WERI-Rb-1 (cell line): Measurements from ENCODE around the gene PRKCH.

Experiments used
- DNase-seq: peaks from one replicate; pipeline ENCODE4 v3.0.0-alpha.2; 2020
- H3K27ac ChIP-seq: fragments of 250-450 bp; sonication (Bioruptor Pico); 2 replicates; pipeline ENCODE4 v1.5.1; 2020; ENCODE audit warnings: mild to moderate bottlenecking, moderate library complexity
- H3K27me3 ChIP-seq: fragments of 250-450 bp; sonication (Bioruptor Pico); 2 replicates; pipeline ENCODE4 v1.5.1; 2021; ENCODE audit warnings: mild to moderate bottlenecking, low read depth, moderate library complexity; ENCODE audit not compliant: insufficient read depth, severe bottlenecking
- H3K36me3 ChIP-seq: fragments of 250-450 bp; sonication (Bioruptor Pico); 2 replicates; pipeline ENCODE4 v1.5.1; 2020; ENCODE audit warnings: mild to moderate bottlenecking, moderate library complexity
- H3K4me3 ChIP-seq: 2 replicates; pipeline ENCODE4 v1.5.1; 2011; ENCODE audit warnings: low read depth, mild to moderate bottlenecking, control low read depth, low read length
- H3K9me3 ChIP-seq: fragments of 250-450 bp; sonication (Bioruptor Pico); 2 replicates; pipeline ENCODE4 v1.5.1; 2021; ENCODE audit warnings: mild to moderate bottlenecking, moderate library complexity; ENCODE audit not compliant: severe bottlenecking
- TF ChIP-seq, protein P1 (sequence below): IDR thresholded peaks from 2 replicates; pipeline ENCODE4 v1.5.1; 2011; ENCODE audit warnings: low read depth, mild to moderate bottlenecking, control low read depth, inconsistent platforms, low read length

The PRKCH gene

GRCh38 chr14:61557854-61558253, 236.5 kb downstream of the PRKCH start:
- Histone ChIP-seq H3K27ac (no peak overlapping the region), H3K27me3 (no peaks in the 10 kb centered on the region), H3K36me3 (no peaks in the 10 kb centered on the region), H3K9me3 (no peaks in the 10 kb centered on the region), H3K4me3 (no peak overlapping the region)
- TF ChIP-seq, protein P1, sequence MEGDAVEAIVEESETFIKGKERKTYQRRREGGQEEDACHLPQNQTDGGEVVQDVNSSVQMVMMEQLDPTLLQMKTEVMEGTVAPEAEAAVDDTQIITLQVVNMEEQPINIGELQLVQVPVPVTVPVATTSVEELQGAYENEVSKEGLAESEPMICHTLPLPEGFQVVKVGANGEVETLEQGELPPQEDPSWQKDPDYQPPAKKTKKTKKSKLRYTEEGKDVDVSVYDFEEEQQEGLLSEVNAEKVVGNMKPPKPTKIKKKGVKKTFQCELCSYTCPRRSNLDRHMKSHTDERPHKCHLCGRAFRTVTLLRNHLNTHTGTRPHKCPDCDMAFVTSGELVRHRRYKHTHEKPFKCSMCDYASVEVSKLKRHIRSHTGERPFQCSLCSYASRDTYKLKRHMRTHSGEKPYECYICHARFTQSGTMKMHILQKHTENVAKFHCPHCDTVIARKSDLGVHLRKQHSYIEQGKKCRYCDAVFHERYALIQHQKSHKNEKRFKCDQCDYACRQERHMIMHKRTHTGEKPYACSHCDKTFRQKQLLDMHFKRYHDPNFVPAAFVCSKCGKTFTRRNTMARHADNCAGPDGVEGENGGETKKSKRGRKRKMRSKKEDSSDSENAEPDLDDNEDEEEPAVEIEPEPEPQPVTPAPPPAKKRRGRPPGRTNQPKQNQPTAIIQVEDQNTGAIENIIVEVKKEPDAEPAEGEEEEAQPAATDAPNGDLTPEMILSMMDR: no peak
- DNase-seq: no peak

DNA sequence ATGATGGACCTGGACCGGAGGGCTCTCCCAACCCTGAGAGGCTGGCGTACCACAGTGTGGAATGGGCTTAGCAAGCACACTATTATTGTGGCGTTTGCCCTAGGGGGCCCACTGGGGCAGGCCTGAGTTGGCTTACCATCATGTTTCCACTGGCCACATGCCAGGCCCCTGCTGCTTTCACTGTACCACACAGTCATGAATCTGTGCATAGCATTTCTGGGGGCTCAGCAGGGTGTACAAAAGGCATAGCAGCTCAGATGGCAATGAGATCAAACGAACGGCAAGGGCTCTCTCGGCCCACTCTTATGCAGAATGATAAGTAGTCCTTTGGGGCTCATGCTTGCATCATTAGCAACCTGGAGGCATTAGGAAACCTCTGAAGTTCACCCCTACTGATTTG, 236.9 kb downstream of the PRKCH start:
- Histone ChIP-seq H3K9me3 (no peaks in the 10 kb centered on the region), H3K36me3 (no peaks in the 10 kb centered on the region), H3K4me3 (no peak overlapping the region), H3K27ac (no peak overlapping the region), H3K27me3 (no peaks in the 10 kb centered on the region)
- no peak for DNase-seq
- TF ChIP-seq, protein P1: no peak

DNA sequence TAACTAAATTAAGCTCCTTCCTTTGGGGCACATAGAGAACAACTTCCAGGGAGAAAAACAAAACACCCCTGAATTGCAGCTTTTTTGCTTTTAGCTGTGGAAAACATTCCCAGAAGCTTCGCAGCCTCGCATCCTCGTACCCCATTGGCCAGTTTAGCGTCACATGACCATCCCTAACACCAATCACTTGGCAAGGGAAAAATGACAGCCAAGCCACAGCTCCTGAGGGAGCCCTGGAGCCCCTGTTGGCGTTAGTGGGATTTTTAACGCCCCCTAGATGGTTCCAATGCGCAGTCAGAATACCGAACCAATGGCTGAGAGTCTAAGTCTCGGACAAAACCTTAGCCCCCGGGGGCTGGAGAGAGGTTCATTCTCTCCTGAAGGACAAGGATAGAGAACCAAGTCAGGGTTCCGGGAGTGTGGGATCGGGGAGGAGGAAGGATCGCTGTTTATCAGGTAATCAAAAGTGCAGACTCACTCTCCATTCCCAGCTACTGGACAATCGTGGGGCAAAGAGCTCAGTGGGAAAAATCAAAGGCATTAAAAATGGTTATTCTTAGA, 238.3 kb downstream of the PRKCH start:
- Histone ChIP-seq H3K36me3 (no peaks in the 10 kb centered on the region), H3K4me3 (no peak overlapping the region), H3K9me3 (no peaks in the 10 kb centered on the region), H3K27me3 (no peaks in the 10 kb centered on the region), H3K27ac (no peak overlapping the region)
- no peak for DNase-seq
- TF ChIP-seq, protein P1: no peak

GRCh38 chr14:61560323-61560722, 238.9 kb downstream of the PRKCH start:
- no peaks in the 10 kb centered on the region for H3K9me3 ChIP-seq
- TF ChIP-seq, protein P1: no peak
- H3K27ac ChIP-seq: no peak overlapping the region
- no peak for DNase-seq
- H3K27me3 ChIP-seq: no peaks in the 10 kb centered on the region
- H3K4me3 ChIP-seq: no peak overlapping the region
- H3K36me3 ChIP-seq: no peaks in the 10 kb centered on the region

- TF ChIP-seq, protein P1: no peak
- Histone ChIP-seq H3K9me3 (no peaks in the 10 kb centered on the region), H3K36me3 (no peaks in the 10 kb centered on the region), H3K27ac (no peak overlapping the region), H3K27me3 (no peaks in the 10 kb centered on the region), H3K4me3 (no peak overlapping the region)
- no peak for DNase-seq
These were observed 239.7 kb downstream of the PRKCH start for GRCh38 chr14:61561104-61561503.

GRCh38 chr14:61561657-61562276, 240.4 kb downstream of the PRKCH start:
- Histone ChIP-seq H3K27ac (no peak overlapping the region), H3K9me3 (no peaks in the 10 kb centered on the region), H3K36me3 (no peaks in the 10 kb centered on the region), H3K4me3 (no peak overlapping the region), H3K27me3 (no peaks in the 10 kb centered on the region)
- TF ChIP-seq, protein P1: no peak
- no peak for DNase-seq
